HG03378 (cell line): ENCODE results near the gene FHIP1B.

Experiments used
- ATAC-seq: cut with Tn5 transposase; IDR thresholded peaks from one replicate; pipeline ENCODE4 v1.9.1; 2021; ENCODE audit warnings: mild to moderate bottlenecking, moderate library complexity; ENCODE audit not compliant: unreplicated experiment

Gene FHIP1B

DNA sequence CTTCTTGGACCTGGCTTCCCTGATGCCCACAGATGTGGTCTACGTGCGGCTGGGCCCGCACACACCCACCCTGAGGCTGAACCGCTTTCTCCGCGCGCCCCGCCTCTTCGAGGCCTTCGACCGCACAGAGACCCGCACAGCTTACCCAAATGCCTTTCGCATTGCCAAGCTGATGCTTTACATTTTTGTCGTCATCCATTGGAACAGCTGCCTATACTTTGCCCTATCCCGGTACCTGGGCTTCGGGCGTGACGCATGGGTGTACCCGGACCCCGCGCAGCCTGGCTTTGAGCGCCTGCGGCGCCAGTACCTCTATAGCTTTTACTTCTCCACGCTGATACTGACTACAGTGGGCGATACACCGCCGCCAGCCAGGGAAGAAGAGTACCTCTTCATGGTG lies 5.7 kb upstream of the FHIP1B start:
- no peak for ATAC-seq

DNA sequence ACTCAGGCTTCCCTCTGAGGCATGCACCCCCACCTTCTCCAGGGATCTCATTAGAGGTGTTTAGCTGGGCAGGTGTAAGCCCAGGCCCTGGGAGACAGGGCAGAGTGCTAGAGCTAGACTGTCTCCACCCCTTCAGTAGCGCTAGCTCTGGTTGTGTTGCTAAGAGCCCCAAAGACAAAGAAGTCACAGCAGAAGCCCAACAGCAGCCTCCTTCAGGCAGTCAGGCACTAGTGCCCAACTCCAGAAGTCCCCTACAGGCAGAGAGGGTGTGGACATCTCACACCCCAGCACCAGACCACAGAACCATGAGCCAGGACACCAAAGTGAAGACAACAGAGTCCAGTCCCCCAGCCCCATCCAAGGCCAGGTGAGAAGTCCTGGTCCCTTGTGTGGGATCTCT lies 4.5 kb upstream of the FHIP1B start, which contains the start of gene CNGA4:
Gene CNGA4 (plus strand): TSS at position 188 of the 400 bp plus-strand sequence. CDS start 118 bp downstream, at position 306.
- no peak for ATAC-seq

DNA sequence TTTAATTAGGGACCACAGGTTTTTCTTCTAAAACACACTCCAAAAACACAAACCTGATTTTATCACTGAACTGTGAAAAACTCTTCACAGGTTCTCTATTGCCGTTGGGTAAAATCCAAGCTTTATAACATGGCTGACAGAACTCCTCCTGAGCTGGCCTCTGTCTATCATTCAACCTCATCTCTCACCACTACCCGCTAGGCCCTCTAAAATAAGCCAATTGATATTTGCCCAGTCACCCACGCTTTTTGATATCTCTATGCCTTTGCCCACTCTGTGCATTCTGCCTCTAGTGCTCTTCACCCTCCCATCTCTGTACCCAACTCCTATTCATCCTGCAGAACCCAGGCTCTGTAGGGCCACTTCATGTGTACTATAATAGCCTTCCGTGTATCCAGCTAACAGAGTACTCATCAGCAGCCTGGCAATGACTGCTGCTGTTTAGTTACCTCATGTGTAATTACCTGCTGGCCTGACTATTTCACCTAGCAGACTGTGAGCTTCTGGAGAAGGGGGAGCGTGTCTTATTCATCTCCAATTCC lies 3.4 kb upstream of the FHIP1B start:
- ATAC-seq = no peak

DNA sequence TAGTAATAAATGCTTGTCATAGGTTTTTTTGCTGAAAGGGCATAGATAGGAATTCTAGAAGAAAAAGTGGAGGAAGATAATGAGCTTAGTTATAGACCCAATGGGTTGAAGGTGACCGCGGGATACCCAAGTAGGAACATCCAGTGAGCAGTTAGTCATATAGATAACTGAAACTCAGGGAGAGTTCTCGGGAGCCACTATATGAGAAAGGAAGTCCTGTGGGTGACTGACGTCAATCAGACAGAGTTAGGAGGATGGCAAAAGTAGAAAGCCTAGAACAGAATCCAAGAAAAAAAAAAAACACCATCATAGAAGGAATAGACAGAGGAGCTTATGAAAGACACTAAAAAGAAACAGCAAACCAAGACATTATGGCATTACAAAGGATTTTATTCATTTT lies 2.8 kb upstream of the FHIP1B start:
- ATAC-seq = no peak

DNA sequence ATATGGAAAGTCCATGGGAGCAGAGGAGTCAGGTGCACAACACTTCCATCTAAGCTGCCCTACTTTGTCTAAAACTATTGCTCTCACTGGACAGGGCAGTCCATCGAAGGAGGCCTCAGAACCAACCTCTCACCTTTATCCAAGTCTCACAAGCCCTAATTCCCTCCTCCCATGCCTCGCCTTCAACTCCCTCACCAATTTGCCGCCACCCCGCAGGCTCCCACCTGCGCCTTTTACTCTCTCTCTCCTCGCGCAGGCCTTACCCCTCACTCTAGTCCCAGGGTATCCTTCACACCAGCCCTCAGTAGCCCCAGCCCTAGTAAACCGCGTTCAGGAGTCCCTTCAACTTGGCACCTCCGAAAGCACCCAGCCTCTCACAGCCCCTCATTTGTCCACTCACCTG lies 451 bp downstream of the FHIP1B start:
- no peak for ATAC-seq

DNA sequence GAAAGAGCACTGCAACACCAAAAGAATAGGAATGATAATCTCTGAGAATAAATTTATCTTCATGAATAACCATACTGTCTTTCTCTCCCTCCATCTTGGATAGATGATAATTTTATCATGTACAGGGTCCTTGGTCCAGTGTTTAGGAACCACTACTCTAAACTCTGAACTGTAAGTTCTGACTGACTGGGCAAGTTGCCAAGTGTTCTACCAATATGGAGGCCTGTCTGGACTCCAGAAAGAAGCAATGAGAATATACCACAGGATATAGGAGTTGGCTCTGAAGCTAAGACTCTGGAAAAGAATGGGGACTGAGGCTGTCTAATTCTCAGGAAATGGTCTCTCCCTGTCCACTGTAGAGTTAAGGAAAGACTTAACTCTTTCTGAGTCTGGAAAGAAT lies 1.5 kb downstream of the FHIP1B start:
- ATAC-seq = no peak

DNA sequence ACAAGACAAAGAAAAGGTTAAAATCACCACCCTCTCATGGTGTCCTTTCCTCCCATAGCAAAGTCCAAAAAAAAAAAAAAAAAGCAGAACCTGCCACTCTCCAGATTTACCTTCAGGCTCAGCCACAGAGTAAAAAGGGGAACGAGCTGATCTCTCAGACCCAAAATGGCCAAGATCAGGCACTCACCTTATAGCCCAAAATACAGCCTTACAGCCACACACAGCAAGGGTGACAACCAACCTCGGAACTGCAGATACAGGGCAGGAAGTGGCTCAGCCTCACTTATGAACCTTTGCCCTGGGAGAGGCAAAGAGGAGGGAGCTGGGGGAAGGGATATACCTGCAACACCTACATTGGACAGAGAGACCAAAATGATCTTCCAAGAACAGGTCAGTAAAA lies 4.5 kb downstream of the FHIP1B start:
- no peak for ATAC-seq

DNA sequence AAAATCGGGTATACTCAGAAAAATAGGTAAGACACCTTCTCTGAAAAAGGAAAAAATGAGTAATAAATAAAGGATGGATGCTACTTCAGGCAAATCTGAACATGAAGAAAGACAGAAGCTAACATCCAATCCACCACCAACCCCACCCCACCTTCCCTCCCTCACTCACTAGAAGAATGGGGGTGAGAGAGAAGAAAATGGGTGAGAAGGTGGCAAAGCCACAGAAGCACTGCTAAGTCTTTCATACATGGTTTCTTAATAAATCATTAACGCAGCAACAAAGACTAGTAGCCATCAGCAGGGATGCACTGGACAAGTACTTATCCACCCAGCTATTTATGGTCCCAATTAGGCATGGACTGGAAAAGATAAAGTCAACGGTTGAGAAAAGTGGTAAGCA lies 5.9 kb downstream of the FHIP1B start:
- ATAC-seq = no peak

DNA sequence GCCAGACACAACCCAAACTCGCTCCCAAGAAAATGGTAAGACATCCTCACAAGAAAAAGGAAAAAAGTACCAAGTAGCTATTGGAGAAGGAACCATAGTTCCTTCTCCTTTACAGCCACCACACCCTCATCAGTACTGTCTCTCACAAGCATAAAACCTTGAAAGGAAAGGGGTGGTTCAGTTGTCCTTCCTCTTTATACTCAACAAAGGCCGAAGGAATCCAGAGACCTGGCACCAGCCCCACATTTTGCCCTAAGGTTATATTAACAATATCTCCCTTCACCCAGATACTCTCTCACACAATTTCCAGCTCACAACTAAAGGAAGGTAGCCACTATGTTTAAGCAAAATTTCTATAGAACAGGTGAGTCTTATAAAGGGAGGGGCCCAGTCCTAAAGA lies 8.5 kb downstream of the FHIP1B start:
- ATAC-seq = no peak

DNA sequence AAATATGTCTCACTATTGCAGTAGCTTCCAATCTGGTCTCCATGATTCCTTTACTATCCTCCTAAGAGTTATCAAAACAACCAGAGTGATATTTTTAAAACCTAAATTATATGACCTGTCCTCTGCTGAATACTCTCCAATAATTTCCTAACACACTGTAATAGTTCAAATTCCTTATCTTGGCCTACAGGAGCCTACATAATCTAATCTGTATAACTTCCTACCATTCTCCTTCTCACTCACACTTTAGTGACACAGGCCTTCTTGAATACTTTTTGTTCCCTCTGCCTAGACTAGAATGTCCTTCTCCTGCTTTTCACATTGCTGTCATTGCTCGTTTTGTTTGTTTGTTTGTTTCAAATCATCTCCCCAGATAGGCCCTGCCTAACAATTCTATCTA lies 9.4 kb downstream of the FHIP1B start:
- no peak for ATAC-seq

DNA sequence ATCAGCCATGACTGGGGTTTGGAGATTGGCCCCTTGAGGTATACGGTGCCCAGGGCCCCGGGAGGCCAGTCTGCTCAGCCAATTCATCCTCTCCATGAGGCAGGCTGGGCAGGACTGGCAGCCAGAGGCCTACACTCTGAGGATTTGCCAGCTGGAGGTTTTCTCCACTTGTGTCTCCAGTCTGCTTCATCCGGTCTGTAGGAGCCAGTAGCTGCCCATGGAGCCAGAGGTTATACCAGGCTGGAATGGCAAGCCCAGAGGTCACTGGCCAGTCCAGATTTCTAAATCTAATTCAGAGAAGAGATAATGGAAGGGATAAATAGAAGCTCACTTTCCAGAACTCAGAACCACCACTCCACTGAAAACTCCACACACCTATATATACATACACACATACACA lies 10.0 kb downstream of the FHIP1B start:
- ATAC-seq = no peak

DNA sequence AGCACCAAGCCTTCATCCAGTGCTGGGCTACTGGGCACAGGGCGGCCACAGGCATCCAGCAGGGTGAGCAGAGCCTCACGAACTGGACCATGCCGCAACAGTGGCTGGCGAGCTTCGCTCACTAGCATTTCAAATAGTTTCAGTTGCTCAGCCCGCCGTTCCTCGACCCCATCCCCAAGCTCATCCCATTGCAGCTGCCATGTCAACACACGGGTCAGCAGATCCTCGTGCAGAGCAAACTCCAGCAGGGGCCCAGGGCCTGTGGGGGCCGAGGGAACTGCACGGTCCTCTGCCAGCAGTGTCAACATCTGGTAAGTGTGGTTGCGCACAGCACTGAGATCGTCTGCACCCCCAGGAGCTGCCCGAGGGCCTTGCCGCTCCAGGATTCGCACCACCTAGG lies 10.6 kb downstream of the FHIP1B start:
- ATAC-seq = no peak

DNA sequence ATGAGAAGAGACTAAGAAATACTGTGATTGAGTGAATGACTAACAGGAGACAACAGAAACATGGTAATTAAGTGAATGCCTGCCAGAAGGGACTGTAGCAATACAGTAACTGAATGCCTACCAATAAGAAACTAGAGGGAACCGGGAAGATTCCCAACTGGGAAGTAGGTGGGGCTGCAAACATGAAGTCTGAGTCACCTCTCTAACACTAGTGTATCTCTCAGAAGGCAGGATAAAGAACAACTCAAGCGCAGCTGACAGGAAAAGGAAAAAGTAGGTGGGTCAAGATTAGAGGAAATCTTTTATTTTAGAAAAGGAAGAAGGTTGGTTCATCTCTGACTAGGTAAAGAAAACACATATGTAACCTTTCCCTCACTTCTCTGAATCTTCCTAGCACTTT lies 15.1 kb downstream of the FHIP1B start:
- no peak for ATAC-seq

DNA sequence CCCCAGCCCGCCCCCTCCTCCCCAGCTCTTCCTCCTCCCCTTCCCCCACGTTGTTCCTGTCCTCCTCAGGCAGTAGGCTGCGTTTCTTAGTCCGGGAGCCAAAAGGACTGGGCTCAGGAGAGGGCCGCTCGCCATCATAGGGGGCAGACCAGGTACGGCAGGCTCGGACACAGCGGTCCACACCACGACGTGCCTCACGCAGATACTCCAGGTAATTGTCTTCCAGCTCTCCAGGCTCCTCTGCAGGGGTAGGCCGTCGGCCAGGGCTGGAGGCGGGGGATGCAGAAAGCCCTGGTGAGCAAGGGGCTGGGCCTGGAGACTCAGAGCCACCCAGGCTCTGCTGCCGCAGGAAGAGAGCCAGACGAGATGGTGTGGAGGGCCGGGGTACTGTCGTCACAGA lies 16.7 kb downstream of the FHIP1B start:
- no peak for ATAC-seq

DNA sequence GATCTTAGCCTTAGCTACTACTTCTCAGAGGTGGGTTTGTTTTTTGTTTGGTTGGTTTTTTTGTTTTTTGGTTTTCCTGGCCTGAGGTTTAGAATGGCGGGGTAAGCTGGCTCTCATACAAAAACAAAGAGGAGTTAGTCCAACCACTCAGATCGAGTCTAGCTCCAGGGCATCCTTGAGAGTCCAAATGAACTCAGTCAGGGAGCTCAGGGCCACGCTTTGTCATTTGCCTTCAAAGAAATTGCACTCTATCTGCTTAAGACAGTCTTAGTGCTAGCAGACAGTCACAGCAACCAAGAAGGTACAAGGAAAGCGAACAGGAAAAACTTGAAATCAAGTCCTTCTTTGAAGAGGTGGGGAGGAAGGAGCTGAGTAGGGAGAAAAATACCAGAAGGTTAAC lies 17.9 kb downstream of the FHIP1B start:
- ATAC-seq = no peak

DNA sequence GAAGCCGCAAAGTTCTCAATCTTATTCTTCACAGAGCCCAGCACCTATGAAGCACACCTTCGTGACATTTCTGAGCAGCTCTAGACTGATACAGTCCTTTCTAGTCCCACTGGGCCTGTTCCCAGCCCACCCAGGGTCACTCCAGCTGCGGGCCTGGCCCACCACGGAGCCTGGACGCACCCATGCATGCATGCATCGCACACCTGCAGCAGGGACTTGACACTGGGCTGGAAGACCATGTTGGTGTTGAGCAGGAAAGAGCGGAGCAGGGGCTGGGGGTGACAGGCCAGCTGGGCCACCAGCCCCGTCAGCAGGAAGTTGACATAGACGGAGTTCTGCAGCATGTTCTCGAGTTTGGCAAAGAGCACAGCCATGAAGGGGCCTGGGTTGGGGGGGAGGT lies 19.9 kb downstream of the FHIP1B start:
- no peak for ATAC-seq

DNA sequence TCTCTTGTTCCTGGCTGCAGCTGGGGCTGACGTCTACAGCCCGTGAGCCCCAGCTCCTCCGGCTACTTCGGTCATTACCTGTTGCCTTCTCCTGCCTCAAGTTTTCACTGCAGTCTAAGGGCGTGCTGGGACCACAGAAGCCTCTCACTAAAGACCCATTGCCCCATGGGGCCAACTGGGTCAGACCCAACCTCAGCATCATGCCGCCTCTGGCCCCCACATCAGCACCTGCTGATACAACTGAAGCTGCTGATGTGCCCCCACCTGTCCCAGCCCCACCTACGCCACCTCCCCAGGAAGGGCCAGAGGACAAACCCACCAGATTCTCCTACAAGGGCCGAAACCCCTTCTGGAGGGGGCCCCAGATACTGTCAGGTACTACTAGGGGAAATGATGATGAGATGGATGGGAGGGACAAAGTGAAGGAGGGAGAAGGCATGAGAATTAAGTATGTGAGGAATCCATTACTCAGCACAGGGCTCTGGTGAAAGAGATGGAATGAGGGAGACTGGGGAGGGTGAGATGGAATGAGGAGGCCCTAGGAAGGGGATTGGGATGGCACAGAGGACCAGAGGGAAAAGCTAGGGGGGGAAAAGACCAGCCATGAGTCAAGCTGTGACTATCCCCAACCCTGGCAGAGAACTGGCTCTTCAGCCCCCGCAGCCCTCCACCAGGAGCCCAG lies 24.0 kb downstream of the FHIP1B start:
- ATAC-seq = no peak

DNA sequence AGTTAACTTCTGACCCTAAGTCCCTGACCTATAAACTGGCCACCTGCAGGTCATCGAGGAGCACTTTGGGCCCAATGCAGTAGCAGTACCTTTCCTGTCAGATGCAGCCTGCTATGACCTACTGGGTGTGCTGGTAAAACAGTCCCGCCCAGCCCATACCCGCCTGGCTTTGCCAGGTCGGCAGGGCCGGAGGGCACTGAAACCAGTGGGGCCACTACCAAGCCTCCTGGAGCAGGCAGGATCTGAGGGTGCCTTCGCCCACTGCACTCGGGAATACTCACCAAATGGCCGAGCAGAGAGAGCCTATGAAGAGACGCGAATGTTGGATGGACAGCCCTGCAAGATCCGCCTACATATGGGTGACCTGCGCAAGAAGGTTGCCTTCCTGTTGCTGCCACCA lies 24.6 kb downstream of the FHIP1B start:
- no peak for ATAC-seq

DNA sequence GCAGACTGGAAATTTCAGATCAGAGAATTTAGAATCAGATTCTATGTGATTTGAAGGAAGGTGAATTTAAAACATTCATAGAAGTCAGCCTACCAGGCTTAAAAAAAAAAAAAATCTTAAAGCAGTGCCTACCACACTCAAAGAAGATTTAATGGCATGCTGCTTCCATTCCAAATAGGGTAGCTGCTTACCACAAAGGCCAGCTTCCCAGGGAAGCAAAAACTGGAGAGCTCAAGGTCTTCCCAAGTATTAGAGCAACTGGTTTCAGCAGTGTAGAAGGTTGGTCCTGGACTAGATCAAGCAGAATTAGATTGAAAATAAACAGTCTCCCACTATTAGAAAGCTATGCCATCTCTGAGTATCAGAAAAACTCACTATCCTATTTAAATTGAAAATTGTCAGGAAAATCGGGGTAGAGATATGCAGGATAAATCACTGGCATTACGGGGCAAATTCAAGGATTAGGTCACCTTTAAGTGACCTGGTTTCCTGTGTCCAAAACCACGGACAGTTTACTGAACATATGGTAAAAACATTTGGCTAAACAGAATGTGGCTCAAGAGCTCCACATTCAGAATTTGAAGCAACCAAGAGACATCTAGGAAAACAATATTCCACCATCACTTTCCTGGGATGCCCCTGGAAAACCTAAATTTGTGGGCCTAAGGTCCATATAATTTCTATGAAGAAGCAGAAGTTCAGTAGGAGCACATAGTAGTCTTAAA lies 27.8 kb downstream of the FHIP1B start:
- ATAC-seq = no peak

DNA sequence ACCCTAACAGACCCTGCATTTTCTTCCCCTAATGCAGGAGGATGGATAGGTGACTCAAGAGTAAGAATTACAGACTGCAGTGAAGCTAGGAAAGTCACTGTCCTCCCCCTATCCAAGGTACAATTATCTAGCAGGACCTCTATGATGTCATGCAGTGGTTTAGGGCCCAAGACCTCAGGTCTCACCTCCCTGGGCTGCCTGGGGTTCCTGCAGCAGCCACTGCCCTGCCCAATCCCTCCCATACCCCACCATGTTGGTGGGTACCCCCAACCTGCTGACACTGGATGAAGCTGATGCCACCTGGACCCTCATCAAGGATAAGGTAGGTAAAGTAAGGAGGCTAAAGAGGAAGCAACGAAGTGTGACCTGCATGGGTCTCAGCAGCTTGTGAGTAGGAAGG lies 29.1 kb downstream of the FHIP1B start, which contains the start of gene C11orf42:
Gene C11orf42 (plus strand): TSS at position 192 of the 400 bp plus-strand sequence. CDS start 59 bp downstream, at position 251.
- ATAC-seq = no peak

DNA sequence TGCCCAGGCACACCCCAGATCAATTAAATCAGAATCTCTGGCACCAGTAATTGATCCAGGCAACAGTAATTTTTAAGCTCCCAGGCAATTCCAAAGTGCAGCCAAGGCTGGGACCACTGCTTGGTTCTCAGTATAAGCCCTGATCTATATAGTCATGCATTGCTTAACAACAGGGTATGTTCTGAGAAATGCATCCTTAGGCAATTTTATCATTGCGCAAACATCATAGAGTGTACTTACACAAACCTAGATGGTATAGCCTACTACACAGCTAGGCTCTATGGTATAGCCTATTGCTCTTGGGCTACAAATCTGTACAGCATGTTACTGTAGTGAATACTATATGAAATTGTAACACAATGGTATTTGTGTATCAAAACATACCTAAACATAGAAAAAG lies 29.7 kb downstream of the FHIP1B start:
- no peak for ATAC-seq

DNA sequence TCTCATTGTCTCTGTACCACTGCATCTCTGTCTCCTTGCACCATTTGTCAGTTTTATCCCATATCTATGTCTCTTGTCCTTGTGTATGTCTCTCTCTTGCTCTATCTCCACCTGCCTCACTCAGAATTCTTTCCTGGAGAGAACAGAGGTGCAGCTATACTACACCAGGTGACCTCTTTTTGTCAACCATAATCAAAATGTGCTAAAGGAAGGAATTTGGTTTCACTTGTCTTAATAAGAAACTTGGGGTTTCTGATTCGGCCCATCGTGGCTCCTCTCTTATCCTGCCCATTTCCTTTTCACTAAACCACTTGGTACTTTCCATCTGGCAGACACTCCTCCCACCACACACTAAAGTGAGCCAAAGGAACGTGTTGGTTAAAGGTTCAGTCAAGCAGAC lies 31.1 kb downstream of the FHIP1B start:
- ATAC-seq = peak; percentile 74
